ENCODE data around the gene THSD4. TPM values are rescaled to one million over a fixed set of nuclear protein-coding genes. Genes with fewer than 3 reads are reported as not detected.

THSD4 gene
- total RNA-seq, 6 experiments from 2014 or later = 5.2 to 21.8 (median 13.7) TPM

GRCh38 chr15:71294911-71295602 lies 179.8 kb downstream of the THSD4 start:
- Histone ChIP-seq H3K27me3 (no peaks in the 10 kb centered on the region), H3K4me1 (peaks cover 0 to 26% (median 13%) of the 10 kb centered on the region in 4 donors), H3K4me3 (no peak overlapping the region), H3K27ac (peak overlapping the region; percentile 47 to 87 (median 87)), H3K9me3 (no peaks in the 10 kb centered on the region), H3K36me3 (no peaks in the 10 kb centered on the region)
- ATAC-seq (peak; percentile 75 to 87 (median 80)), DNase-seq (peak; percentile 38 to 86 (median 84))
- TF ChIP-seq CTCF (IDR thresholded peaks at IDR 0.05) (no peak), POLR2A (IDR thresholded peaks at IDR 0.05) (no peak)
- 22% methylated on average over 5 of the region's 6 CpGs for WGBS (ENCODE audit: insufficient coverage, low coverage, low lambda C conversion rate, missing lambda C conversion rate)
- intact Hi-C loops (cut with DNase I) = no loop called here

GRCh38 chr15:71295603-71296314 lies 180.5 kb downstream of the THSD4 start:
- Histone ChIP-seq H3K9me3 (no peaks in the 10 kb centered on the region), H3K4me1 (peaks cover 0 to 26% (median 13%) of the 10 kb centered on the region in 4 donors), H3K4me3 (no peak overlapping the region), H3K27ac (peak overlapping the region; percentile 34 to 87 (median 87)), H3K36me3 (no peaks in the 10 kb centered on the region), H3K27me3 (no peaks in the 10 kb centered on the region)
- ATAC-seq = peak; percentile 7 to 63 (median 56)
- intact Hi-C loops (cut with DNase I) = no loop called here
- no peak for DNase-seq
- TF ChIP-seq CTCF (IDR thresholded peaks at IDR 0.05) = no peak
- 33% methylated on average over 3 of the region's 3 CpGs for WGBS (ENCODE audit: insufficient coverage, low coverage, low lambda C conversion rate, missing lambda C conversion rate)

GRCh38 chr15:71296315-71296679 lies 181.0 kb downstream of the THSD4 start:
- H3K9me3 ChIP-seq = no peaks in the 10 kb centered on the region
- intact Hi-C loops (cut with DNase I) = no loop called here
- 86% methylated on average over 3 of the region's 8 CpGs for WGBS (ENCODE audit: insufficient coverage, low coverage, low lambda C conversion rate, missing lambda C conversion rate)
- H3K4me3 ChIP-seq = no peak overlapping the region
- H3K27me3 ChIP-seq = no peaks in the 10 kb centered on the region
- H3K4me1 ChIP-seq = peaks cover 0 to 26% (median 13%) of the 10 kb centered on the region in 4 donors
- TF ChIP-seq POLR2A (IDR thresholded peaks at IDR 0.05) (no peak), CTCF (IDR thresholded peaks at IDR 0.05) (no peak)
- DNase-seq = no peak
- no peak for ATAC-seq
- peak overlapping the region; percentile 34 to 87 (median 87) for H3K27ac ChIP-seq
- H3K36me3 ChIP-seq = no peaks in the 10 kb centered on the region

GRCh38 chr15:71301958-71302621 lies 186.8 kb downstream of the THSD4 start:
- H3K27ac ChIP-seq = no peak overlapping the region
- ATAC-seq = no peak
- H3K9me3 ChIP-seq = no peaks in the 10 kb centered on the region
- no peak for TF ChIP-seq POLR2A (IDR thresholded peaks at IDR 0.05)
- no peak for TF ChIP-seq CTCF (IDR thresholded peaks at IDR 0.05)
- 49% methylated on average over 4 of the region's 5 CpGs for WGBS (ENCODE audit: insufficient coverage, low coverage, low lambda C conversion rate, missing lambda C conversion rate)
- no peaks in the 10 kb centered on the region for H3K27me3 ChIP-seq
- no peaks in the 10 kb centered on the region for H3K36me3 ChIP-seq
- no peak for DNase-seq
- intact Hi-C loops (cut with DNase I) = no loop called here
- H3K4me1 ChIP-seq = no peaks in the 10 kb centered on the region
- H3K4me3 ChIP-seq = no peak overlapping the region
